ENCODE measurements around the gene NCR2.

DNA sequence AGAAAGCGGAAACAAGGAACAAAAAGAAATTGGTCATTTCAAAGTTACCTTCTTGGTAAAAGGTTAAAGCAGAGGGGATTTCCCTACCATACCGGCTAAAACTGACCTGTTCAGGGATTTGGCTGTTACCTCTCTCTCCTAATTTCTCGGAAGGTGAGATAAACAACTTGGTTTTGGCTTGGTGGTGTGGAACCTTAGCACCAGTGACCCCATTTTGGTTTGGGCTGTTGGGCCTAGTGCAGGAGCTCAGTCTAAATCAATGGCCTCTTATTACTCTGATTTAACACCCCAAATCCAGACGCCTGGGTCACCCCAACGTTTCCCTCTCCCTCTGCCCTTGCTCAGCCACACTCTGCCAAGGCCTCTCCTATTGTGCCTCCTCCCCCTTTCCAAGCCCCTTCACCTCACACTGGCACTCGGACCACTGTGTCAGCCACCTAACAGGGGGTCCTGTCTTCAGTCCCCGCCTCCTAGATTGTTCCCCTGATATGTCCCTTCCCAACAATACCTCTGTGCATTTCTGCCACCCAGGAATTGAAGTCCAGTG is 8.3 kb downstream of the NCR2 start:
- TF ChIP-seq POLR2AphosphoS5 (IDR thresholded peaks at IDR 0.05) (no peak), EP300 (IDR thresholded peaks at IDR 0.05) (no peak)
- TF ChIP-seq, protein P1, sequence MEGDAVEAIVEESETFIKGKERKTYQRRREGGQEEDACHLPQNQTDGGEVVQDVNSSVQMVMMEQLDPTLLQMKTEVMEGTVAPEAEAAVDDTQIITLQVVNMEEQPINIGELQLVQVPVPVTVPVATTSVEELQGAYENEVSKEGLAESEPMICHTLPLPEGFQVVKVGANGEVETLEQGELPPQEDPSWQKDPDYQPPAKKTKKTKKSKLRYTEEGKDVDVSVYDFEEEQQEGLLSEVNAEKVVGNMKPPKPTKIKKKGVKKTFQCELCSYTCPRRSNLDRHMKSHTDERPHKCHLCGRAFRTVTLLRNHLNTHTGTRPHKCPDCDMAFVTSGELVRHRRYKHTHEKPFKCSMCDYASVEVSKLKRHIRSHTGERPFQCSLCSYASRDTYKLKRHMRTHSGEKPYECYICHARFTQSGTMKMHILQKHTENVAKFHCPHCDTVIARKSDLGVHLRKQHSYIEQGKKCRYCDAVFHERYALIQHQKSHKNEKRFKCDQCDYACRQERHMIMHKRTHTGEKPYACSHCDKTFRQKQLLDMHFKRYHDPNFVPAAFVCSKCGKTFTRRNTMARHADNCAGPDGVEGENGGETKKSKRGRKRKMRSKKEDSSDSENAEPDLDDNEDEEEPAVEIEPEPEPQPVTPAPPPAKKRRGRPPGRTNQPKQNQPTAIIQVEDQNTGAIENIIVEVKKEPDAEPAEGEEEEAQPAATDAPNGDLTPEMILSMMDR (IDR thresholded peaks at IDR 0.05): no peak

Measured in gastroesophageal sphincter (tissue), 3 donors.